NB4 (cell line): ENCODE results near the gene CD244.
"Not testable (repeated sequence)": the region's sequence is repeated elsewhere in the genome, so short reads cannot be mapped to it uniquely, and the experiment has no call there.

Experiments
- MYC ChIP-seq: IDR thresholded peaks from 2 replicates; pipeline ENCODE4 v1.6.1; 2011; ENCODE audit warnings: low read depth, low read length
- POLR2A ChIP-seq: IDR thresholded peaks from 2 replicates; pipeline ENCODE4 v1.6.1; 2011; ENCODE audit warnings: mild to moderate bottlenecking; ENCODE audit not compliant: insufficient read length; ENCODE audit errors: extremely low read depth
- TF ChIP-seq, protein P1 (sequence below): IDR thresholded peaks from one replicate; pipeline ENCODE4 v1.5.1; 2012; ENCODE audit warnings: low read depth, low read length
- TF ChIP-seq, protein P2 (sequence below): IDR thresholded peaks from 2 replicates; pipeline ENCODE4 v1.6.1; 2011; ENCODE audit warnings: low read depth, low read length

DNA sequence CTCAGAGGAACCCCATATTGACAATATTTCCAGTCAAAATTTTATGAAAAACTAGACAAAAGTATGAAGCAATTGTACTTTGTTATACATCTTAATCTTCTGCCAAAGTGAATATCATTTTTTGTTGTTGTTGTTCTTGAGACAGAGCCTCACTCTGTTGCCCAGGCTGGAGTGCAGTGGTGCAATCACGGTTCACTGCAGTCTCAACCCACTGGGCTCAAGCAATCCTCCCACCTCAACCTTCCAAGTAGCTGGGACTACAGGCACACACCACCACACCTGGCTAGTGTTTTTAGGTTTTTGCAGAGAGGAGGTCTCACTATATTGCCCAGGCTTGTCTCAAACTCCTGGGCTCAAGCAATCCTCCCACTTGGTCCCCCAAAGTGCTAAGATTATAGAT is 39.6 kb upstream of the CD244 start:
- not testable (repeated sequence) for TF ChIP-seq MYC, POLR2A
- TF ChIP-seq, protein P1, sequence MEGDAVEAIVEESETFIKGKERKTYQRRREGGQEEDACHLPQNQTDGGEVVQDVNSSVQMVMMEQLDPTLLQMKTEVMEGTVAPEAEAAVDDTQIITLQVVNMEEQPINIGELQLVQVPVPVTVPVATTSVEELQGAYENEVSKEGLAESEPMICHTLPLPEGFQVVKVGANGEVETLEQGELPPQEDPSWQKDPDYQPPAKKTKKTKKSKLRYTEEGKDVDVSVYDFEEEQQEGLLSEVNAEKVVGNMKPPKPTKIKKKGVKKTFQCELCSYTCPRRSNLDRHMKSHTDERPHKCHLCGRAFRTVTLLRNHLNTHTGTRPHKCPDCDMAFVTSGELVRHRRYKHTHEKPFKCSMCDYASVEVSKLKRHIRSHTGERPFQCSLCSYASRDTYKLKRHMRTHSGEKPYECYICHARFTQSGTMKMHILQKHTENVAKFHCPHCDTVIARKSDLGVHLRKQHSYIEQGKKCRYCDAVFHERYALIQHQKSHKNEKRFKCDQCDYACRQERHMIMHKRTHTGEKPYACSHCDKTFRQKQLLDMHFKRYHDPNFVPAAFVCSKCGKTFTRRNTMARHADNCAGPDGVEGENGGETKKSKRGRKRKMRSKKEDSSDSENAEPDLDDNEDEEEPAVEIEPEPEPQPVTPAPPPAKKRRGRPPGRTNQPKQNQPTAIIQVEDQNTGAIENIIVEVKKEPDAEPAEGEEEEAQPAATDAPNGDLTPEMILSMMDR: not testable (repeated sequence)
- TF ChIP-seq, protein P2, sequence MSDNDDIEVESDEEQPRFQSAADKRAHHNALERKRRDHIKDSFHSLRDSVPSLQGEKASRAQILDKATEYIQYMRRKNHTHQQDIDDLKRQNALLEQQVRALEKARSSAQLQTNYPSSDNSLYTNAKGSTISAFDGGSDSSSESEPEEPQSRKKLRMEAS: not testable (repeated sequence)
